Measurements from ENCODE around the gene STK32B. TPM values are rescaled to one million over a fixed set of nuclear protein-coding genes. Genes with fewer than 3 reads are reported as not detected.
A peak's percentile ranks its signal among the peaks of the same experiment; 100 is the strongest.

STK32B gene
- total and polyA plus RNA-seq, 2 donors (not counting 3 experiments of a cell fraction or from before 2014, with no cell fraction given): 5.6 to 7.8 TPM

DNA sequence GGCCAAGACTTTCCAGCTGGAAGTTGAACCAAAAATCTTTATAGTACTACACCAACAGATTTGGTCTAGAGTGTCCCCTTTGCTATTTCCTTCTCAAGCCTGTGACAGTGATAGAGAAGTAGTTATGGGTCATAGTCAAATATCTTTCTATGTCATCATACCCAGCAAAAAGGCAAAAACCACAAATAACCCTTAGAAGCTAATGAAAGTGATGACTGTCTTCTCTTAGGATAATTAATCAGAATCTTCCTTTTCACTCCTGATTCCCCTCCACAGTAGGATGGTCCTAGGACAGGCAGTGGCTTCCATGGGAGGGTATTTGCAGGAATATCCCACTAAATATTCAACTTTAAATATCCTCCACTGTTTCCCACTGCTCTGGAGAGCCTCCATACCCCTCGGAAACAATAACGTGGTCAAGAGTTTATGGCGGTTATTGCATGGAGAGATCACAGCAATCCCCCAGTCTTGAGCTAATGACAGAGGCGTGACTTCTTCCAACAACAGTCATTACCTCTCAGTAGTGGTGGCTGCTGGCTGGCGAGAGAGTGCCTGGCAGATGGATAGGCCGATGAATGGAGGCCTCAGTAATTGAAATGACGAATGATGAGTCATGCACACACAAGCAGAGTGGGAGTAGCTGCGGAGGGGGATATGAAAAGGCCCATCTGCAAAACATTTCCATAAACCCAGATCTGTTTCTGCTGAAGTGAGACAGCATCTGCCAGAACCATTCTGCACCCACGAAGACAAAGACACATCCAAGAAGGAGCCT is 154.9 kb downstream of the STK32B start:
- H3K4me2 ChIP-seq (ENCODE audit: insufficient read depth, low read length): no peak overlapping the region
- intact Hi-C loops (cut with micrococcal nuclease) (no loop called here), dilution Hi-C loops (cut with MboI; ENCODE audit: extremely low pct_ligation_motif_present, low sequenced_read_pairs) (no loop called here)
- H3K4me3 ChIP-seq (replicated peaks in 1 of 3; ENCODE audit: insufficient read depth in 1 of 3, low read depth in 1 of 3, low read length in 3 of 3): no peak overlapping the region
- no peaks in the 10 kb centered on the region for H3K36me3 ChIP-seq (ENCODE audit: control insufficient read depth in 2 of 2, extremely low read depth in 1 of 2, insufficient read depth in 2 of 2, low read length in 2 of 2)
- H3K79me2 ChIP-seq (ENCODE audit: control insufficient read depth, insufficient read depth, low read length): no peaks in the 10 kb centered on the region
- no peak for TF ChIP-seq MYC (IDR thresholded peaks at IDR 0.05; ENCODE audit: low read depth, low read length)
- TF ChIP-seq FOS (IDR thresholded peaks at IDR 0.05; ENCODE audit: borderline replicate concordance, insufficient read depth, low read length): peak; percentile 69
- no peak overlapping the region for H3K9ac ChIP-seq (replicated peaks; ENCODE audit: extremely low read depth, insufficient read depth, low read length)
- no peak for DNase-seq (ENCODE audit: low read depth, low spot score)
- FAIRE-seq: no peak
- no peaks in the 10 kb centered on the region for H3K9me3 ChIP-seq (replicated peaks; ENCODE audit: control insufficient read depth, insufficient read depth, low read length)
- H3K4me1 ChIP-seq (ENCODE audit: control insufficient read depth, extremely low read depth, insufficient read depth, low read length): no peaks in the 10 kb centered on the region
- ChIA-PET CTCF (interaction anchor here (0.6 kb wide), 1 partner anchor 104 kb away, joined by 3 read pairs; no protein-coding TSS in a partner anchor), POLR2A (no interaction called here)
- H4K20me1 ChIP-seq (replicated peaks; ENCODE audit: control insufficient read depth, extremely low read depth, insufficient read depth, low read length): no peaks in the 10 kb centered on the region
- H3K27me3 ChIP-seq (ENCODE audit: control insufficient read depth in 2 of 2, insufficient read depth in 2 of 2, low read length in 2 of 2): no peaks in the 10 kb centered on the region
- no TSS peak for BruUV-seq (replicated peaks)
- no peak overlapping the region for H3K27ac ChIP-seq (ENCODE audit: insufficient read depth, low read depth, low read length)
- no peaks in the 10 kb centered on the region for H3K9me1 ChIP-seq (replicated peaks; ENCODE audit: control insufficient read depth, extremely low read depth, insufficient read depth, low read length)
- no peak overlapping the region for H2AFZ ChIP-seq (ENCODE audit: low read depth, low read length)

GRCh38 chr4:5209862-5210261 is 158.6 kb downstream of the STK32B start:
- intact Hi-C loops (cut with micrococcal nuclease): no loop called here
- no peak overlapping the region for H3K27ac ChIP-seq (ENCODE audit: insufficient read depth, low read depth, low read length)
- H3K36me3 ChIP-seq (ENCODE audit: control insufficient read depth in 2 of 2, extremely low read depth in 1 of 2, insufficient read depth in 2 of 2, low read length in 2 of 2): no peaks in the 10 kb centered on the region
- ChIA-PET CTCF (no interaction called here), POLR2A (no interaction called here)
- no peak for FAIRE-seq
- H3K27me3 ChIP-seq (ENCODE audit: control insufficient read depth in 2 of 2, insufficient read depth in 2 of 2, low read length in 2 of 2): no peaks in the 10 kb centered on the region
- H3K79me2 ChIP-seq (ENCODE audit: control insufficient read depth, insufficient read depth, low read length): no peaks in the 10 kb centered on the region
- H3K9me1 ChIP-seq (replicated peaks; ENCODE audit: control insufficient read depth, extremely low read depth, insufficient read depth, low read length): no peaks in the 10 kb centered on the region
- BruUV-seq (replicated peaks): no TSS peak
- H3K4me3 ChIP-seq (replicated peaks in 1 of 3; ENCODE audit: insufficient read depth in 1 of 3, low read depth in 1 of 3, low read length in 3 of 3): no peak overlapping the region
- H3K4me2 ChIP-seq (ENCODE audit: insufficient read depth, low read length): no peak overlapping the region
- H3K4me1 ChIP-seq (ENCODE audit: control insufficient read depth, extremely low read depth, insufficient read depth, low read length): no peaks in the 10 kb centered on the region
- no peaks in the 10 kb centered on the region for H3K9me3 ChIP-seq (replicated peaks; ENCODE audit: control insufficient read depth, insufficient read depth, low read length)
- no peaks in the 10 kb centered on the region for H4K20me1 ChIP-seq (replicated peaks; ENCODE audit: control insufficient read depth, extremely low read depth, insufficient read depth, low read length)
- TF ChIP-seq POLR2A (IDR thresholded peaks at IDR 0.05; ENCODE audit: low read depth, low read length): no peak
- TF ChIP-seq FOS (IDR thresholded peaks at IDR 0.05; ENCODE audit: borderline replicate concordance, insufficient read depth, low read length): no peak
- TF ChIP-seq CTCF (IDR thresholded peaks at IDR 0.05; ENCODE audit: extremely low read depth in 1 of 2, insufficient read depth in 1 of 2, low read depth in 1 of 2, low read length in 2 of 2): no peak
- no peak for TF ChIP-seq MYC (IDR thresholded peaks at IDR 0.05; ENCODE audit: low read depth, low read length)
- no peak for TF ChIP-seq GATA2 (IDR thresholded peaks at IDR 0.05; ENCODE audit: insufficient read depth, insufficient read length, low read depth, low read length)
- no peak overlapping the region for H2AFZ ChIP-seq (ENCODE audit: low read depth, low read length)
- no peak for DNase-seq (ENCODE audit: low read depth, low spot score)
- dilution Hi-C loops (cut with MboI; ENCODE audit: extremely low pct_ligation_motif_present, low sequenced_read_pairs): no loop called here
- H3K9ac ChIP-seq (replicated peaks; ENCODE audit: extremely low read depth, insufficient read depth, low read length): no peak overlapping the region

All from endothelial cell of umbilical vein (primary cell).